ENCODE results near the gene IPO11. TPM values are rescaled to one million over a fixed set of nuclear protein-coding genes. Genes with fewer than 3 reads are reported as not detected.

Gene IPO11
- total RNA-seq, 1 donor from 2014 or later, result 22.4 TPM

DNA sequence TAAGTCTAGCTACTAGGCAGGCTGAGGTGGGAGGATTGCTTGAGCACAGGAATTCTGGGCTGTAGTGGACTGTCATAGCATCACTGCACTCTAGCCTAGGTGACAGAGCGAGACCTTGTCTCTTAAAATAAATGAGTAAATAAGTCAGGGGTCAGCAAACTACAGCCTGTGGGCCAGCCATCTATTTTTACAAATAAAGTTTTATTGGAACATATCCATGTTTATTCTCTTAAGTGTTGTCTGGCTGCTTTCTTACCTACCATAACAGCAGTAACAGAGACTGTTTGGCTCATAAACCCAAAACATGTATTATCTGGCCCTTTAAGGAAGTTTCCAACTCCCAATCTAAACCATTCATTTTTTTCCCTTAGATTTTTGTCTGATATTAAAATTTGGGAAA, 38.5 kb upstream of the IPO11 start:
- Histone ChIP-seq H3K36me3 (ENCODE audit: control insufficient read depth, insufficient read depth, low read length) (peaks cover 8% of the 10 kb centered on the region), H3K27me3 (ENCODE audit: control insufficient read depth, insufficient read depth, low read length) (no peaks in the 10 kb centered on the region), H3K4me3 (ENCODE audit: low read depth, low read length) (no peak overlapping the region)
- DNase-seq (ENCODE audit: low read depth) (no peak), FAIRE-seq (no peak)
- TF ChIP-seq, protein P1, sequence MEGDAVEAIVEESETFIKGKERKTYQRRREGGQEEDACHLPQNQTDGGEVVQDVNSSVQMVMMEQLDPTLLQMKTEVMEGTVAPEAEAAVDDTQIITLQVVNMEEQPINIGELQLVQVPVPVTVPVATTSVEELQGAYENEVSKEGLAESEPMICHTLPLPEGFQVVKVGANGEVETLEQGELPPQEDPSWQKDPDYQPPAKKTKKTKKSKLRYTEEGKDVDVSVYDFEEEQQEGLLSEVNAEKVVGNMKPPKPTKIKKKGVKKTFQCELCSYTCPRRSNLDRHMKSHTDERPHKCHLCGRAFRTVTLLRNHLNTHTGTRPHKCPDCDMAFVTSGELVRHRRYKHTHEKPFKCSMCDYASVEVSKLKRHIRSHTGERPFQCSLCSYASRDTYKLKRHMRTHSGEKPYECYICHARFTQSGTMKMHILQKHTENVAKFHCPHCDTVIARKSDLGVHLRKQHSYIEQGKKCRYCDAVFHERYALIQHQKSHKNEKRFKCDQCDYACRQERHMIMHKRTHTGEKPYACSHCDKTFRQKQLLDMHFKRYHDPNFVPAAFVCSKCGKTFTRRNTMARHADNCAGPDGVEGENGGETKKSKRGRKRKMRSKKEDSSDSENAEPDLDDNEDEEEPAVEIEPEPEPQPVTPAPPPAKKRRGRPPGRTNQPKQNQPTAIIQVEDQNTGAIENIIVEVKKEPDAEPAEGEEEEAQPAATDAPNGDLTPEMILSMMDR (IDR thresholded peaks at IDR 0.05; ENCODE audit: insufficient read depth, low read length, severe bottlenecking), result no peak

DNA sequence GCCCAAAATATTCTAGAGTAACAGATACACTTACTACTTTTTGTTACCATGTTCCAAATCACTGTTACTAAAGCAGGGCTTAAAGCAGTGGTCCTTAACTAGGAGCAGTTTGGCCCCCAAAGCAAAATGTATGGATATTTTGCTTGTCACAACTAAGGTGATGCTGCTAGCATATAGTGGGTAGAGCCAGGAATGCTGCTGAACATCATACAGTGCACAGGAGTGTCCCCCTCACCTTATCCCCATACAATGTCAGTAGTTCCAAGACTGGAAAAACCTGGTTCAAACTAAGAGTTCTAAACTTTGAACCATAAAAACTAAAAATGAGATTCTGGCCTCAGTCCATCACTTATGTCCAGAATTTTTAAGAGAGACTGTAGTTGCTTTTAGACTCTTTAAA, 36.9 kb upstream of the IPO11 start:
- H3K4me3 ChIP-seq (ENCODE audit: low read depth, low read length), result no peak overlapping the region
- no peaks in the 10 kb centered on the region for H3K27me3 ChIP-seq (ENCODE audit: control insufficient read depth, insufficient read depth, low read length)
- DNase-seq (ENCODE audit: low read depth) (no peak), FAIRE-seq (no peak)
- peaks cover 9% of the 10 kb centered on the region for H3K36me3 ChIP-seq (ENCODE audit: control insufficient read depth, insufficient read depth, low read length)
- TF ChIP-seq, protein P1 (IDR thresholded peaks at IDR 0.05; ENCODE audit: insufficient read depth, low read length, severe bottlenecking), result no peak

DNA sequence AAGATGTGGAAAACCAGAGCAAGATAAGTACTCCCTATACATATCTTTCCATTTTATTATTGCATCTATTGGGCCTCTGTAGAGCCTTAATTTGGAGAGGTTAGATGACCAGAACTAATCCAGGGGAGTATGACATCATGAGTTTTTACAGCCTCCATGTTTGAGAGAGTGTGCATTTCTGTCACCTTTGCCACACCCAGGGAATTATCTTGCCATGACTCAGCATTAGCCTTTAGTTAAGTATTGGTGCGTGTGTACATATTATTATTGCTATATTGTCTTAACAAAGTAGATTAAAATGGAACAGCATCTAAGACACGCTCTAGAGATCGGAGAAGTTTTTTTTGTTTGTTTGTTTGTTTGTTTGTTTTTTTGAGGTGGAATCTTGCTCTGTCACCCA, 36.5 kb upstream of the IPO11 start:
- peak; percentile 76 for DNase-seq (ENCODE audit: low read depth)

DNA sequence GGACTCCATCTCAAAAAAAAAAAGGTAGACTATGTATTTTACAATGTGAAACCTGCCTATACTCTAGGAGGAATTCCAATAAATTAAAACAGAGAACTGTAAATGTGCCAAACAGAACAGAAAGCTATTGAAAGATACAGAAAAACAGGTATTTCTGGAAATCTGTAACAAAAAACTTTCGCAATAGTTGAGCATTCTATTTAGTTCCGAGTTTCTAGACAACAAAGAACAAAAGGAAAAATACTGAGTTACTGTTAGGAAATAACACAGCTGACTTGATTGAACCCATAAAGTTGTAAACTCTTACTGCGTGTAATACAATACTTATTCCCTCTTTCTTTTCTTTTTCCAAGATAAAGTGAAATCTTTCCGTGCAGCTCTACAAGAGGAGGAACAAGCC, 27.4 kb upstream of the IPO11 start:
- FAIRE-seq (no peak), DNase-seq (ENCODE audit: low read depth) (peak; percentile 82)
- Histone ChIP-seq H3K27me3 (ENCODE audit: control insufficient read depth, insufficient read depth, low read length) (no peaks in the 10 kb centered on the region), H3K4me3 (ENCODE audit: low read depth, low read length) (no peak overlapping the region), H3K36me3 (ENCODE audit: control insufficient read depth, insufficient read depth, low read length) (peaks cover 3% of the 10 kb centered on the region)
- TF ChIP-seq, protein P1 (IDR thresholded peaks at IDR 0.05; ENCODE audit: insufficient read depth, low read length, severe bottlenecking), result no peak

More for the DNA sequence above, 36.5 kb upstream of the IPO11 start:
- TF ChIP-seq, protein P1 (IDR thresholded peaks at IDR 0.05; ENCODE audit: insufficient read depth, low read length, severe bottlenecking), result no peak
- FAIRE-seq, result no peak
- Histone ChIP-seq H3K27me3 (ENCODE audit: control insufficient read depth, insufficient read depth, low read length) (no peaks in the 10 kb centered on the region), H3K4me3 (ENCODE audit: low read depth, low read length) (no peak overlapping the region), H3K36me3 (ENCODE audit: control insufficient read depth, insufficient read depth, low read length) (peaks cover 10% of the 10 kb centered on the region)

DNA sequence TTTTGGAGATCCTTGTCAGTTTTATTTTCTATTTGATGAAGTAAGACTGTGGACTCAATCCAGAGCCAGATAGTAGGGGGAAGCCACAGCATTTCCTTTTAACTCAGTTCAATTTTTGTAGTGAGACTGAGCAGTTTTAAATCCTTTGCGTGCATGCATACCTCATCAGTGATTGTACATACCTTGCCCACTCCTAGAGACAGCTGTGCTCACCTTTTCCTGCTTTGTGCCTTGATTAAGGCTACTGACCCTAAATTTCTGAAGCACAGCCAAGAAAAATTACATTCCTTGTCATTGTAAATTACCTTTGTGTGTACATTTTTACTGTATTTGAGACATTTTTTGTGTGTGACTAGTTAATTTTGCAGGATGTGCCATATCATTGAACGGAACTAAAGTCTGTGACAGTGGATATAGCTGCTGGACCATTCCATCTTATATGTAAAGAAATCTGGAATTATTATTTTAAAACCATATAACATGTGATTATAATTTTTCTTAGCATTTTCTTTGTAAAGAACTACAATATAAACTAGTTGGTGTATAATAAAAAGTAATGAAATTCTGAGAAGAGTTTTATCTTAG, 26.7 kb upstream of the IPO11 start:
- DNase-seq (ENCODE audit: low read depth), result peak; percentile 61
- H3K4me3 ChIP-seq (ENCODE audit: low read depth, low read length), result no peak overlapping the region
- no peaks in the 10 kb centered on the region for H3K27me3 ChIP-seq (ENCODE audit: control insufficient read depth, insufficient read depth, low read length)
- H3K36me3 ChIP-seq (ENCODE audit: control insufficient read depth, insufficient read depth, low read length), result peaks cover 3% of the 10 kb centered on the region
- FAIRE-seq, result no peak
- TF ChIP-seq, protein P1 (IDR thresholded peaks at IDR 0.05; ENCODE audit: insufficient read depth, low read length, severe bottlenecking), result no peak

DNA sequence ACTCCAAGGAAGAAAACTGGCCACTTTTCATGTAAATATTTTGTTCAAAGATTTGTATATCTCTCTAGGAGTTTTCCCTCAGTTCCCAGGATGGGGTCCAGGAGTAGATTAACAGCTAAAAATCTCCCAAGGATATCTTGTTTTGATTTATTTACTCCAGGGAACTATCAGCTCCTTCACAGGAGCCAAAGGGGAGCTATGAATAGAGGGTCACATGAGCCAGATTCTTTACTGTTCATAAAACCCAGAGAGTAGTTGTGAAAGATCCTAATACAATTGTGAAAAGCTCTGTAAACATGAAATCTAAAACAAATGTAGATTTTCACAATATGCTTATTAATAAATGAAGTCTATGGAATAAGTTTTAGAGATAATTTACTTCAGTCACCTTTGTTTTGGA, 25.7 kb upstream of the IPO11 start:
- DNase-seq (ENCODE audit: low read depth), result no peak
- peaks cover 3% of the 10 kb centered on the region for H3K36me3 ChIP-seq (ENCODE audit: control insufficient read depth, insufficient read depth, low read length)

More for the DNA sequence above, 25.7 kb upstream of the IPO11 start:
- TF ChIP-seq, protein P1 (IDR thresholded peaks at IDR 0.05; ENCODE audit: insufficient read depth, low read length, severe bottlenecking), result no peak
- H3K27me3 ChIP-seq (ENCODE audit: control insufficient read depth, insufficient read depth, low read length), result no peaks in the 10 kb centered on the region
- no peak overlapping the region for H3K4me3 ChIP-seq (ENCODE audit: low read depth, low read length)
- no peak for FAIRE-seq

Measured in bronchial epithelial cell (primary cell).